A673 (cell line): ENCODE data around the gene PRSS56. TPM values are rescaled to one million over a fixed set of nuclear protein-coding genes. Genes with fewer than 3 reads are reported as not detected.

Experiments used
- BruUV-seq: library from RNA; stranded (reverse); fragments of 400-500 nt; replicated peaks from 2 replicates; lab custom pipeline; 2021; lab: Mats Ljungman, UMichigan
- CTCF ChIA-PET: fragments of 300-600 bp; sonication (Branson Sonifier 250); formaldehyde crosslinking; loops from one replicate; lab custom pipeline; 2022; ENCODE audit warnings: antibody characterized with exemption; lab: Charles Lee
- POLR2A ChIA-PET: fragments of 300-600 bp; sonication (Branson Sonifier 250); formaldehyde crosslinking; loops from one replicate; lab custom pipeline; 2022; ENCODE audit warnings: antibody characterized with exemption; ENCODE audit not compliant: low non-redundant PET; lab: Charles Lee
- DNase-seq: peaks from one replicate; pipeline ENCODE4 v3.0.0-alpha.2; 2015; ENCODE audit warnings: low spot score
- H3K27ac ChIP-seq: fragments of 200-600 bp; sonication (generic); 2 replicates; pipeline ENCODE4 v1.5.1; 2016; ENCODE audit warnings: mixed run types, low read depth, mild to moderate bottlenecking, mixed read lengths, antibody characterized with exemption, low read length; ENCODE audit not compliant: poor library complexity, severe bottlenecking
- H3K27me3 ChIP-seq: fragments of 200-600 bp; sonication (generic); replicated peaks from 2 replicates; pipeline ENCODE4 v1.6.1; 2017; ENCODE audit warnings: mixed run types, low read depth, mild to moderate bottlenecking, mixed read lengths, antibody characterized with exemption, low read length; ENCODE audit not compliant: insufficient read depth, poor library complexity
- H3K36me3 ChIP-seq: fragments of 200-600 bp; sonication (generic); 2 replicates; pipeline ENCODE4 v1.6.1; 2016; ENCODE audit warnings: mixed run types, mild to moderate bottlenecking, mixed read lengths, antibody characterized with exemption, low read length; ENCODE audit not compliant: insufficient read depth, poor library complexity, severe bottlenecking
- H3K4me1 ChIP-seq: fragments of 200-600 bp; sonication (generic); 2 replicates; pipeline ENCODE4 v1.6.1; 2017; ENCODE audit warnings: mixed run types, mild to moderate bottlenecking, mixed read lengths, antibody characterized with exemption, low read length; ENCODE audit not compliant: insufficient read depth, poor library complexity, severe bottlenecking
- H3K4me3 ChIP-seq: fragments of 200-600 bp; sonication (generic); 2 replicates; pipeline ENCODE4 v1.5.1; 2016; ENCODE audit warnings: low read depth, mixed run types, mild to moderate bottlenecking, mixed read lengths, low read length; ENCODE audit not compliant: poor library complexity, severe bottlenecking
- H3K9me3 ChIP-seq: fragments of 200-600 bp; sonication (generic); 2 replicates; pipeline ENCODE4 v1.6.1; 2016; ENCODE audit warnings: mixed run types, low read depth, mild to moderate bottlenecking, mixed read lengths, antibody characterized with exemption, low read length; ENCODE audit not compliant: poor library complexity, severe bottlenecking
- CTCF ChIP-seq: fragments of 300-800, 200-600 bp; sonication (generic); conservative IDR thresholded peaks from 2 replicates; pipeline ENCODE4 v1.5.1; 2017; ENCODE audit warnings: low read depth, mild to moderate bottlenecking, antibody characterized with exemption, low read length, moderate library complexity, mixed read lengths
- EZH2 ChIP-seq: fragments of 200-600 bp; sonication (generic); IDR thresholded peaks from 2 replicates; pipeline ENCODE4 v1.6.1; 2017; ENCODE audit warnings: borderline replicate concordance, low read depth, mild to moderate bottlenecking, mixed read lengths, antibody characterized with exemption, low read length; ENCODE audit not compliant: poor library complexity, severe bottlenecking
- intact Hi-C: fragments of 100-400 bp; cut with micrococcal nuclease; formaldehyde crosslinking; loops from one replicate; pipeline ENCODE4 v1.10.0; 2022; ENCODE audit not compliant: unreplicated experiment
- total RNA-seq: library from RNA; stranded (reverse); gene quantifications from 2 replicates; pipeline ENCODE4 v1.2.3, GENCODE V29; 2021

Gene PRSS56
- total RNA-seq, 1 experiment from 2014 or later = not detected

GRCh38 chr2:232542715-232543467 lies 22.7 kb downstream of the PRSS56 start:
- no peak overlapping the region for H3K27ac ChIP-seq
- ChIA-PET CTCF (interaction anchor here (0.6 kb wide), 1 partner anchor 60 kb away, joined by 9 read pairs; no protein-coding TSS in a partner anchor), POLR2A (no interaction called here)
- intact Hi-C loops = no loop called here
- DNase-seq = no peak
- TF ChIP-seq EZH2 (no peak), CTCF (no peak)
- BruUV-seq = no TSS peak
- H3K4me1 ChIP-seq = no peaks in the 10 kb centered on the region
- H3K9me3 ChIP-seq = no peaks in the 10 kb centered on the region
- peaks cover 7% of the 10 kb centered on the region for H3K36me3 ChIP-seq
- H3K4me3 ChIP-seq = no peak overlapping the region
- no peaks in the 10 kb centered on the region for H3K27me3 ChIP-seq

- Histone ChIP-seq H3K27me3 (no peaks in the 10 kb centered on the region), H3K4me3 (no peak overlapping the region), H3K27ac (no peak overlapping the region), H3K9me3 (no peaks in the 10 kb centered on the region), H3K4me1 (no peaks in the 10 kb centered on the region), H3K36me3 (peaks cover 9% of the 10 kb centered on the region)
- intact Hi-C loops = no loop called here
- POLR2A ChIA-PET = no interaction called here
- no TSS peak for BruUV-seq
- DNase-seq = no peak
- TF ChIP-seq EZH2 (no peak), CTCF (no peak)
- CTCF ChIA-PET = no interaction called here
Observed at GRCh38 chr2:232543491-232543890, 23.3 kb downstream of the PRSS56 start.

GRCh38 chr2:232543928-232544631 lies 23.9 kb downstream of the PRSS56 start:
- DNase-seq = no peak
- no TSS peak for BruUV-seq
- Histone ChIP-seq H3K27ac (no peak overlapping the region), H3K36me3 (peaks cover 13% of the 10 kb centered on the region), H3K9me3 (no peaks in the 10 kb centered on the region), H3K4me3 (no peak overlapping the region), H3K4me1 (no peaks in the 10 kb centered on the region), H3K27me3 (no peaks in the 10 kb centered on the region)
- intact Hi-C loops = no loop called here
- POLR2A ChIA-PET = no interaction called here
- no peak for TF ChIP-seq EZH2
- TF ChIP-seq CTCF = no peak
- CTCF ChIA-PET = no interaction called here
